Measurements from ENCODE around the gene MYG1.

MYG1 gene

DNA sequence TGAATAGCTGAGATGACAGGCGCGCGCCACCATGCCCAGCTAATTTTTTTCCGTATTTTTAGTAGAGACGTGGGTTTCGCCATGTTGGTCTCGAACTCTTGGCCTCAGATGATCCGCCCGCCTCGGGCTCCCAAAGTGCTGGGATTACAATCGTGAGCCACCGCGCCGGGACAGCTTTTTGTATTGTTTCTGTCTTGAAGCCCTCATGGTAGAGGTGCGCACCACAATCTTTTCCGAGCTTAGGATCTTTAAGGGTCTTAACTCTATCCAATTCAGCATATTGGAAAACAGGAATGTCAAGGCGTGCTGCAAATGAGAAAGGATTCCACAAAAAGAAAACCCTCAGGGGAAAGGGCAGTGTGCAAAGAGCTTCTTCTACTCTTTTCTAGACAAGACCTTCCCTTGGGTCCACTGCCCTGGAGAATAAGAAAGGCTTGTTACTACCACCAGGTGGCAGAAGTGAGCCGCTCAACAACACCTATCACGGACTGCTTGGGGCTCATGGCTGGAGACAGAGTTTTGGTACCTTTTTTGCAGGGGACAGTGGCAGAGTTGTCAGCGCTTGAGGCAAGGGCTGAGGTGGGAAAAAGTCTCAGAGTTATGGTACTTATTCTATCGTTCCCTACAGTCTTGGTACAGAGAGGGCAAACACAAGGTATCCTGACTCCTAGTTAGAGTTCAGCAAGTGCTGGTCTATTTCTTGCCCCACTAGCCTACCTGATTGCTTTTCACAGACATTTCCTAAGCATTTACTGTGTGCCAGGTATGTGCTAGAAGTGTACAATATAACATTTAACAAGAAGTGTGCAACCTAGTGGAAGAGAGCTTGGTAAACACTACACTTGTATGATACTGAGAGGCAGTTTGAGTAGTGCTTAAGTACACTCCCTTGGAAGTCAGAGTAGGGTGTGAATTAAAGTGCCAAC, 53.1 kb downstream of the MYG1 start:
- in situ Hi-C loops (cut with HindIII; ENCODE audit: low sequenced_read_pairs): no loop called here

DNA sequence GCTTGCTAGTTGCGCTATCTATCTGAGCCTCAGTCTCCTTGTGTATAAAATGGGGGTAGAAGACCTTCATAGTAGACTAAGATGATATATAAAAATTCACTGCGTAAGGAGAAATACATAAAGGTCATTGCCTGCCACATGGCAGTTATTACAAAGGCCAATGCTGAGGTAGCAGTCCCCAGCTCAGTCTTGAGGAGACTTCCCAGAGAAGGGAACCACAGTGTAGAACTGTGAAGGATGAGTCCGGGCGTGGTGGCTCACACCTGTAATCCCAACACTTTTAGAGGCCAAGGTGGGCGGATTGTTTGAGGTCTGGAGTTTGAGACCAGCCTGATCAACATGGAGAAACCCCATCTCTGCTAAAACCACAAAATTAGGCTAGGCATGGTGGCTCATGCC, 53.8 kb downstream of the MYG1 start:
- in situ Hi-C loops (cut with HindIII; ENCODE audit: low sequenced_read_pairs): no loop called here

DNA sequence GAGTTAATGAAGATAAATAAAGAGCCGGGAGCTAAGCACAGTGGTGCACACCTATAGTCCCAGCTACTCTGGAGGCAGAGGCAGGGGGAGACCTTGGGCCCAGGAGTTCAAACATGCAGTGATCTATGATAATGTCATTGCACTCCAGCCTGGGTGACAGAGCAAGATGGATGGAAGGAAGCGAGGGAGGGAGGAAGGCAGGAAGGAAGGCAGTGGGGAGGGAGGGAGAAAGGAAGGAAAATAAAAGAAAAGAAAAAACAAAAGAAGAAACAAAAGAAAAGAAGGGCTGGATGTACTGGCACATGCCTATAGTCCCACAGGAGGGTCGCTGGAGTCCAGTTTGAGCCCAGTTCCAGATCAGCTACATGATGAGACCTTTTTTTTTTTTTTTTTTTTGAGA, 55.6 kb downstream of the MYG1 start:
- in situ Hi-C loops (cut with HindIII; ENCODE audit: low sequenced_read_pairs): no loop called here
